Thyroid gland (tissue), 4 donors: Measurements from ENCODE around the gene C2CD2.

Source experiments
- CTCF ChIP-seq, 6 experiments: fragments of 200-600 bp in 3 of 6; fragments of 450-650 bp in 3 of 6; sonication (generic) in 3 of 6; IDR thresholded peaks; one replicate each; pipeline ENCODE4 v1.5.1; 2016 to 2019; ENCODE audit warnings: antibody characterized with exemption in 6 of 6, mild to moderate bottlenecking in 2 of 6, inconsistent platforms in 1 of 6, moderate library complexity in 1 of 6
- POLR2A ChIP-seq, 2 donors: fragments of 450-650 bp; IDR thresholded peaks; one replicate each; pipeline ENCODE4 v1.6.1; 2017; ENCODE audit warnings: antibody characterized with exemption in 2 of 2, mild to moderate bottlenecking in 2 of 2, moderate library complexity in 1 of 2

GRCh38 chr21:41876928-41877652 lies 76.7 kb downstream of the C2CD2 start:
- no peak for TF ChIP-seq CTCF (IDR thresholded peaks at IDR 0.05)
- TF ChIP-seq POLR2A (IDR thresholded peaks at IDR 0.05), result no peak
